ENCODE results near the gene KLHL3.

DNA sequence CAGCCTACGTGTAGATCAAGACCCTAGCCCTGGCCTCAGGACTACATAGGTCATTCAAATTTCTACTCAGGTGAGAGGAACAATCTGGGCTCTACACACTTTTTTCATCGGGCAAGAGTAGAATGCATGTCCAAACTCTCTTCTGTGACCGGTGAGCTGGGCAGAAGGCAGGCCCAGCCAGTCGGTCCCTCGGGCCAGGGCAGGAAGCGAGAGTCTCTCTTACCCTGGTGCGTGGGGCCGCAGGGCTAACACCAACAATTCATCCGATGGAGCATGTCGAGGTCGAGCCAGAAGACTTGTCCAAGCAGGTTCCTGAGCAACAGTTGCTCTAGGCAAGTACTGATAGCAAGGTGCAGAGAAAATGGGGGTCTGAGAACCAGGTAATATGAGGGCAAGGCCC, 88.5 kb downstream of the KLHL3 start:
- TF ChIP-seq ZNF384 (IDR thresholded peaks at IDR 0.05) (no peak), FOXM1 (IDR thresholded peaks at IDR 0.05; ENCODE audit: borderline replicate concordance) (no peak), SUZ12 (IDR thresholded peaks at IDR 0.05) (no peak), BHLHE40 (IDR thresholded peaks at IDR 0.05; ENCODE audit: borderline replicate concordance) (no peak), NFRKB (IDR thresholded peaks at IDR 0.05) (no peak), L3MBTL2 (conservative IDR thresholded peaks at IDR 0.05) (no peak), SP1 (IDR thresholded peaks at IDR 0.05) (no peak)
- TF ChIP-seq, protein P1, sequence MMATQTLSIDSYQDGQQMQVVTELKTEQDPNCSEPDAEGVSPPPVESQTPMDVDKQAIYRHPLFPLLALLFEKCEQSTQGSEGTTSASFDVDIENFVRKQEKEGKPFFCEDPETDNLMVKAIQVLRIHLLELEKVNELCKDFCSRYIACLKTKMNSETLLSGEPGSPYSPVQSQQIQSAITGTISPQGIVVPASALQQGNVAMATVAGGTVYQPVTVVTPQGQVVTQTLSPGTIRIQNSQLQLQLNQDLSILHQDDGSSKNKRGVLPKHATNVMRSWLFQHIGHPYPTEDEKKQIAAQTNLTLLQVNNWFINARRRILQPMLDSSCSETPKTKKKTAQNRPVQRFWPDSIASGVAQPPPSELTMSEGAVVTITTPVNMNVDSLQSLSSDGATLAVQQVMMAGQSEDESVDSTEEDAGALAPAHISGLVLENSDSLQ (IDR thresholded peaks at IDR 0.05), result no peak
